Measurements from ENCODE around the gene WDR59.

GRCh38 chr16:74852500-74852875 is 132.4 kb downstream of the WDR59 start:
- no peak for TF ChIP-seq SP1 (IDR thresholded peaks at IDR 0.05)
- TF ChIP-seq FOXM1 (IDR thresholded peaks at IDR 0.05; ENCODE audit: borderline replicate concordance): no peak
- no peak for TF ChIP-seq FOXA1 (IDR thresholded peaks at IDR 0.05)
- no peak for TF ChIP-seq NFRKB (IDR thresholded peaks at IDR 0.05)
- no peak for TF ChIP-seq ZNF384 (IDR thresholded peaks at IDR 0.05)
- no peak for TF ChIP-seq ELF4 (IDR thresholded peaks at IDR 0.05)
- TF ChIP-seq HDGF (IDR thresholded peaks at IDR 0.05; ENCODE audit: borderline replicate concordance): no peak
- no peak for TF ChIP-seq TARDBP (IDR thresholded peaks at IDR 0.05)
